Dermis microvascular lymphatic vessel endothelial cell (primary cell): ENCODE data around the gene IDH2. TPM values are rescaled to one million over a fixed set of nuclear protein-coding genes. Genes with fewer than 3 reads are reported as not detected.

Source experiments
- DNase-seq, 2 donors: peaks; one replicate each; pipeline versions ENCODE4 v3.0.0 to v3.0.0-alpha.2; 2010; ENCODE audit warnings: low read depth in 2 of 2
- total RNA-seq: library from RNA; depleted of rRNA; stranded (reverse); fragments of >200 nt; gene quantifications from 2 replicates; pipeline ENCODE4 v1.2.1, GENCODE V29; 2014

The IDH2 gene
- total RNA-seq, 1 donor from 2014 or later, result 103 TPM

GRCh38 chr15:90044916-90045371 lies 57.3 kb downstream of the IDH2 start:
- DNase-seq, result no peak

DNA sequence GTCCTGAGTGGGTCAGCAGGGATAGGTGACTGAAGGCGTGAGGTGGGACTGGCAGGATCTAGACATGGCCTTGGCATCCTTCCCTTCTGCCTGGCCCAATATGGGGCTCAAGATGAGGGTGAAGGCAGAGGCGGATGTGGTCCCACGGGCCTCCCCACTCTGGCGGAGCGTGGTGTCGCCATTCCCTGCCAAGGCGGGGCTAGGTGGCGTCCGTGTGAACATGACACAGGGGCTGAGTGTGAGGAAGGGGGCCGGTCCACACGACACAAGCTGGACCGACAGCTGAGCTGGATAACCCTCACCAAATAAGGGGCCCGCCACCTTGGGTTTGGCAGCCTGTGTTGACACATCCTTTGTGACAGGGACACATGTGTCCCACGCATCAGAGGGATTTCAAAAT lies 58.1 kb downstream of the IDH2 start:
- no peak for DNase-seq

GRCh38 chr15:90043530-90044010 lies 58.7 kb downstream of the IDH2 start:
- no peak for DNase-seq

GRCh38 chr15:90042766-90043529 lies 59.3 kb downstream of the IDH2 start:
- no peak for DNase-seq

- no peak for DNase-seq
Observed at GRCh38 chr15:90042356-90042755, 59.9 kb downstream of the IDH2 start.

DNA sequence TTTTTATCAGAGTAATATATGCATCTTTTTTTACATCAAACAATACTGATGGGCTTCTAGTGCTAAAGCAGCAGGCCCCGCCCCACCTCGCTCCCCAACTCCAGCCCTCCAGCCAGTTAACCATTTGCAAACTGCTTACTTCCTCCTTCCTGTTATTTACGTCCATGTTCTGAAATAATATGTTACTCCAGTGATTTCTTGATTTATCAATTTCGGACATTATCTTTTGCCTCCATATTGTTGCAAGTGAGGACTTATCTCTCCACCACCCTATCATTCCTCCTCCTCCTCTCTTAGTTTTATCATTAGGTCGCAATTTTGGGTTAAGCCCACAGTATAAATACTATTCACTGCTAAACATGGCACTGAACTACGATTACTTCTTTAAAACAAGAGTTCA lies 61.6 kb downstream of the IDH2 start:
- no peak for DNase-seq

DNA sequence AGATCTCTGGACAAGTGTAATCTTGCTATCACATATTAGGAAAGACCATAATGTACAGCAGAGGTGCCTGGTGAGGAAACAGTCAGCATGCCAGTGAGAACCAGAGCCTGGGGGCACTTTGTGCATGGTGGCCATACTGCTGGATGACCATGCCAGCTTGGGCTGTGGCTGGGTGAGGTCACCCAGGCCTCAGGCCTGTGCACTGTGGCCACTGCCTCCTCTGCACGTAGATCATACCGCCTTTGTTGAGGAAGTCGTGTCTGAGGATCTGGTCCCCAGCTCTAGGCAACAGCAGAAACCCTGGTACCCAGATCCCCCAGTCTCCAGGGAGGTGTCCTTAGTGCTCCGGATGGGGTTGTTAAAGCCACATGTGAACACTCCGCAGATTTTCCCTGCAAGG lies 62.3 kb downstream of the IDH2 start:
- DNase-seq, result no peak

DNA sequence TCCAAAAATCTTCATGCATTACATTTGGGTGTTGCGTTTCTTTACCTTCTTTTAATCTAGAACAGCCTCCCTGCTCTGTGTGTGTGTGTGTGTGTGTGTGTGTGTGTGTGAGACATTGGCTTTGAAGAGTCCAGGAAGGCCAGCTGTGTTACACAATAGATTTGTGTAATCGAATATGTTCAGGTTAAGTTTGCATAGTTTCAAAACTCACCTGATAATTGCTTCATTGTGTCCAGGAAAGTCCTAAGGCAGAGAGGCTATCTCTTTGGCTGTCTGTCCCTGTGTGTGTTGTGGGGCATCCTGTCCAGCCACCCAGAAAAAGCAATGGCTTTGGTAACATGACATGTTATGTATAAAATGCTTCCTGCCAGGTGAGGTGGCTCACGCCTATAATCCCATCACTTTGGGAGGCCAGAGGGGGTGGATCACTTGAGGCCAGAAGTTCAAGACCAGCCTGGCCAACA lies 63.6 kb downstream of the IDH2 start:
- DNase-seq, result peak in 1 of 2 donors; percentile 5

- DNase-seq, result peak; percentile 9 to 31
Observed at GRCh38 chr15:90037961-90038631, 64.2 kb downstream of the IDH2 start.

DNA sequence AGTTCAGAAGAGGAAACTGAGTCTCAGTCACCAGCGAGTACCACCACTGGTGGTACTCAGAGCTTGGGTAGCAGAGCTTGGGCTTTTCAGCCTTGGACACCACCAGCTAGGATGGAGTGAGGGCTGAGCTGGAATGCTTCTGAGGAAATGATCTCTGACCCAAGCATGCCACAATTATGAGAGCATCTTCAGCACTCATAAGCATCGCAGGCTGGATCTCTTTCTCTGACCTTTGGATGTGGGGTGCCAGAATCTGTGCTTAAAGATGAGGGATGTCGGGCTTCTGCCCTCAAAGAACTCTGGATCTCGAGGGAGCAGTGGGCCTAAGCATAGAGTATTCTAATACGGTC lies 64.8 kb downstream of the IDH2 start:
- DNase-seq, result peak in 1 of 2 donors; percentile 54

- no peak for DNase-seq
Observed at GRCh38 chr15:90036806-90037510, 65.3 kb downstream of the IDH2 start.

GRCh38 chr15:90036343-90036742 lies 65.9 kb downstream of the IDH2 start:
- no peak for DNase-seq

DNA sequence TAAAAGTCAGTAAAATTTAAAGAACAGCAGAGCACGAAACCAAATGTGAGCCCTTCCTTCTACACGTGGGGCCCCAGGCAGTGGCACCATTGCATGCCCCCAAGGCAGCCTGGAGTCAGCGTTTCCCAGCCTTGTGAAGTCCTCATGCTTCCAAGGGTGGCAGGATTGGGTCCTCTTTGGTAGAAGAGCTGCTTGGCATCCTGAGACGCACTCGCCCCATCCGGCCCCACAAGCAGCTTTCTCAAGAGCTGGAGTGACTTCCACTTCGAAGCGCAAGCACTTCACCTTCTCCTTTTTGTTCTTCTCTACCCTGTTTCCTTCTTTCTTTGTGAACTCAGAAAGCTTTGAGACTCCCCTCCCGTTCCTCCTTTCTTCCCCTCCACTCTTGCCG lies 66.4 kb downstream of the IDH2 start:
- DNase-seq, result no peak

DNA sequence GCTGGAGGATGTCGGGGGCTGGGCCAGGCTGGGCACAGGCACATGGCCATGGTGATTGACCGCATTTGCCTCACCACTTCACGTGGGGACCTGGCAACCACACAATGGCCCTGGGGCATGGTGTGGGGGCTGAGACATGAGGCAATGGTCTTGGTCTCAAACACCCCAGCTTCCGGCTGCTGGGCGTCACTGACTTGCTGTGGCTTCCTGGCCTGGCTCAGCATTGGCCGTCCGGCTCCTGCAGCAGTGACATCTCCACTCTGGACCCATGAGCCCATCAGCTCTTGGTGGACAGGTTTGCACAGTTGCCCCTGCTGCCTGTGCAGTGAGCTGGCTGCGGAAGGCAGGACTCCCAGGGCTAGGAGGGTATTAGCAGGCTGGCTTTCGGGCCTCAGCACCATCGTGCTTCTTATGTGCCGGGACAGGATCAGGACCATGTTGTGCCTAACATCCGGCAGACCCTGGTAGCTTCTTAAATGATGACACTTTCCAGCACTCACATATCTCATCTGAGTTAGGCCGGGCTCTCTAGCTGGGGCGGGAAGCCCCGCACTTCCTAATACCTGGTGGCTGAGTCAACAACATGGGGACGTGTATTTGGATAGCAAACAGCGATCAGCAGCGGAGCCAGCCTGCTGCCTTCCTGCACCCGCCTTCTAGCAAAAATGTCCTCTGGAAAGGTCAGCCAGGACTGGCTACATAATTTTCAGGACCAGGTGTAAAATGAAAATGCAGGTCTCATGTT lies 67.0 kb downstream of the IDH2 start:
- DNase-seq, result peak; percentile 63 to 84

DNA sequence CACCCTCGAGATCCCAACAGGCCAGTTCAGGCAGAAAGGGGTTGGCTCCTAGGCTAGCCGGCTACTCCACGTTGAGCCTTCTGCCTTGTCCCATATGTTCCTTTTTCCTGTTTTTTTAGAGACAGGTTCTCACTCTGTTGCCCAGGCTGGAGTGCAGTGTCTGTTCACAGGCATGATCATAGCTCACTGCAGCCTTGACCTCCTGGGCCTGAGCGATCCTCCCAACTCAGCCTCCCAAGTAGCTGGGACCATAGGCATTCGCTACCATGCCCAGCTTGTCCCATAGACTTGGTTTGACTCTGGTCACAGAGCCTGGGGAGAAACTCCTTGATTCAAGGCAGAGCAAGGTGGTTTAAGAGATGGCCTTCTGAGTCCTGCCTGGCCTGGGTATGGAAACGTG lies 68.8 kb downstream of the IDH2 start:
- DNase-seq, result no peak

Other genes with a start within 250 kb of the IDH2 start
- gene AP3S2, start 208.5 kb downstream of the IDH2 start, total RNA-seq, result 40.8 and 42.2 TPM in 2 replicates
- gene ARPIN, start 189.5 kb downstream of the IDH2 start, total RNA-seq, result 10.7 and 11.4 TPM in 2 replicates
- gene ZNF710, start 101.1 kb downstream of the IDH2 start, total RNA-seq, result 8.7 and 12.8 TPM in 2 replicates
- gene SEMA4B, start 98.9 kb upstream of the IDH2 start, total RNA-seq, result 5.6 and 11.3 TPM in 2 replicates
- gene CIB1, start 131.5 kb upstream of the IDH2 start, total RNA-seq, result 40.1 and 47.3 TPM in 2 replicates
- gene GDPGP1, start 131.7 kb upstream of the IDH2 start, total RNA-seq, result 9.2 and 10.0 TPM in 2 replicates
- under 0.01 and 0.13 TPM in 2 replicates for gene TTLL13, start 147.1 kb upstream of the IDH2 start, total RNA-seq
- 46.0 and 71.7 TPM in 2 replicates for gene NGRN, start 163.2 kb upstream of the IDH2 start, total RNA-seq
- 0.64 and 1.1 TPM in 2 replicates for gene ZNF774, start 249.8 kb upstream of the IDH2 start, total RNA-seq